Fibroblast of mammary gland (primary cell): ENCODE measurements around the gene WWOX.

Experiments
- DNase-seq: peaks from one replicate; pipeline ENCODE4 v3.0.0-alpha.2; 2010; ENCODE audit warnings: low read depth
- H3K4me3 ChIP-seq: 2 replicates; pipeline ENCODE4 v1.5.1; 2011; ENCODE audit warnings: low read depth, mild to moderate bottlenecking, low read length, moderate library complexity; ENCODE audit not compliant: control insufficient read depth
- CTCF ChIP-seq: conservative IDR thresholded peaks from 2 replicates; pipeline ENCODE4 v1.5.1; 2011; ENCODE audit warnings: low read depth, low read length, inconsistent platforms; ENCODE audit not compliant: control insufficient read depth, insufficient read depth

The WWOX gene

DNA sequence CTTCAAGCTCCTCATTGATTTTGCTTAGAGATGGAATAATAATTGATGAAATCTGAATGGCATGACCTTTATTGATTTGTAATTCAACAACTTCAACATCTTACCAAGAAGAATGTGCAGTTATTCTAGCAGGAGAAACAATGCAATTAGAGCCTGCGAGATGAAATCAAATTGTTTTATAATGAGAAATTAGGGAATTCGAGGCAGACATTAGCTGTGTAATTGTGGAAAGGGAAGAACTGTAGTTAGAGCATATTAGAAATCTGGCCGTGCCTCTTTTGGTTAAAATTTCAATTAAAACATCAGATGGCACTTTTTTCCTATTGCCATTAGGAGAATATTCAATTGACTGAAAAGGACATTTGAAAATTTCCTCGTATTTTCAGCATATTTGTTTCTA lies 325.8 kb downstream of the WWOX start:
- H3K4me3 ChIP-seq, result no peak overlapping the region
- no peak for DNase-seq
- no peak for TF ChIP-seq CTCF

GRCh38 chr16:78425891-78426510 lies 326.5 kb downstream of the WWOX start:
- DNase-seq, result no peak
- H3K4me3 ChIP-seq, result no peak overlapping the region
- no peak for TF ChIP-seq CTCF

DNA sequence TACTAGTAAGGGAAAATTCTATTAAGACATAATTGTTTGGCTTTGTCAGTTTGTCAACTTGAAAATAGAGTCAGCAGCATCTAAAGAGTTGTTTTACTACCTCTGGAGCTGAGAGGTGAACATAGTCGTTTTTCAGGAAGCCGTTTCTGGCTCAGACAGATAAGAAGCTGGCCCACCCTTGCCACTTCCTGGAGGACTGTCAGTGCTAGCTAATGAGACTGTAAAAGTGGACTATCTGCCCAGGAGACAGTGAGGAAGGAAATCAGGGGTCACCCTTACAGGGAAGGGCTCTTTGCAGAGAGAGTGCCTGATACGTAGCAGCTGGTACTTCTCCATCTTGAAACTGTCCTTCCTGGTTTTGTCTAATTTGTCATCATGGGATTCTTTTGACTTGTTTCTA lies 328.7 kb downstream of the WWOX start:
- no peak for TF ChIP-seq CTCF
- H3K4me3 ChIP-seq, result no peak overlapping the region
- DNase-seq, result no peak

DNA sequence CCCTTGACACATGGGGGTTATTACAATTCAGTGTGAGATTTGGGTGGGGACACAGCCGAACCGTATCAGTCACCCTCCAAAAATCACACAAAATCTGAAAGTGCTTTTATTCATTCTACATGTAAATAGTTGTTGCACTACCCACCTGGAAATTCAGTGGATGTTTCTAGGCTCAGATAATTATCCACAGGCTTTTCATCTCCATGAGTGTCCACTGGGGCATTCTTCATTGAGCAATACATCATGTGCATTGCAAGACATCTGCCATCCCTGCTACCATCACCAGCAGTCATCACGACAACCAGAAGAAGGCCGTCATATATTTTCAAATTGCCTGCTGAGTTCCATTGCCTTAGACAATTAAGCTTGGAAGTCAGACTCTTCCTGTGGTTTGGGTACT lies 330.8 kb downstream of the WWOX start:
- no peak for DNase-seq
- H3K4me3 ChIP-seq, result no peak overlapping the region
- no peak for TF ChIP-seq CTCF

DNA sequence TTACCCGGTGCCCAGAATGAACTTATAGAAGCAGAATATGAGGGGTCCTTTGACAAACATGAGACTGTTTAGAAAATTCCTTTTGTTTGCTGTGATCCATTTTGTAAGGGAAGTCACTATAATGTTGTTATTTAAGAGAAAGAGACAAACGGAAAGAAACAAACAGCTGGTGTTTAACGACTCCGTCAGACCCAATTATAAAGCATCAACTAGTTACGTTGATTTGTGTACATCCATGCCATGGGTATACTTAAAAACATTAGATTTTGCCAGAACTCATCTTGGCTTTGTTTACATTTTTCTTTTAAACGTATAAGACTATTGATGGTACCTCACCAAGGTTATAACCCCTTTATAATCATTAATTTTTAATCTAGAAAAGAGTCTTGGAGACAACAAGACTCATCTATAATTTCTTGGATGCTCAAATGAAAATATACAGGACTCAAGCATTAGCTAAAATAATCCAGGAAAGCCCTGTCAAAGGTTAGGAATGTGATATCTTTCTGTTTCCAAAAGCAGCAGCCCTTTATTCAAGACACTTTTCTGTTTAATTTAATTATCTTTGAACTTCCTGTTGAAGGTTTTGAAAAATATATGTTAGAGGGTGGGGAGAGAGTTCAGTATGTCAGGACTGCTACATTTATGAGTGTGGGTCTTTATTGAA lies 331.7 kb downstream of the WWOX start:
- no peak for TF ChIP-seq CTCF
- no peak for DNase-seq

DNA sequence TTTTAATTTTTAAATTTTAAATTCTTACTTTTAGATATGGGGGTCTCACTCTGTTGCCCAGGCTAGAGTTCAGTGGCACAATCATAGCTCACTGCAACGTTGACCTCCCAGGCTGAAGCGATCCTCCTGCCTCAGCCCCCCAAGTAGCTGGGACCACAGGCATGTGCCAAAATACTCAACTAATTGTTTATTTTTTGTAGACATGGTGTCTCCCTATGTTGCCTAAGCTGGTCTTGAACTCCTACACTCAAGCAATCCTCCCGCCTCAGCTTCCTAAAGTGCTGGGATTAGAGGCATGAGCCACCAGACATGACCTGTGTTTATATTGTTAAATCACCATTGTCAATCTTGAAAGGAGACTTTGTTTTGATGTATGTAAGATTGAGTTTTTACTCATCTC lies 332.2 kb downstream of the WWOX start:
- no peak for DNase-seq
- no peak overlapping the region for H3K4me3 ChIP-seq
- no peak for TF ChIP-seq CTCF

More for the DNA sequence above, 331.7 kb downstream of the WWOX start:
- H3K4me3 ChIP-seq, result no peak overlapping the region
